Astrocyte (in vitro differentiated cells and primary cell): ENCODE data around the gene FBN1. TPM values are rescaled to one million over a fixed set of nuclear protein-coding genes. Genes with fewer than 3 reads are reported as not detected.

ENCODE experiments used
- DNase-seq: peaks from one replicate; pipeline ENCODE4 v3.0.0-alpha.2; 2010; ENCODE audit warnings: low read depth
- FAIRE-seq: peaks from 2 replicates; lab custom pipeline; 2011; peaks lifted over from hg19 to GRCh38; lab: Jason Lieb, UNC
- H2AFZ ChIP-seq: 2 replicates; pipeline ENCODE4 v1.6.0; 2012; ENCODE audit warnings: low read depth, low read length, inconsistent platforms
- H3K27ac ChIP-seq: 2 replicates; pipeline ENCODE4 v1.5.1; 2011; ENCODE audit warnings: low read depth, low read length, inconsistent platforms
- H3K27me3 ChIP-seq: 2 replicates; pipeline ENCODE4 v1.6.0; 2011; ENCODE audit warnings: low read length, inconsistent platforms; ENCODE audit not compliant: insufficient read depth
- H3K36me3 ChIP-seq: 2 replicates; pipeline ENCODE4 v1.5.1; 2011; ENCODE audit warnings: low read length, inconsistent platforms; ENCODE audit not compliant: insufficient read depth
- H3K4me1 ChIP-seq: 2 replicates; pipeline ENCODE4 v1.5.1; 2011; ENCODE audit warnings: low read length, inconsistent platforms; ENCODE audit not compliant: insufficient read depth
- H3K4me2 ChIP-seq: 2 replicates; pipeline ENCODE4 v1.6.0; 2012; ENCODE audit warnings: low read length, inconsistent platforms
- H3K4me3 ChIP-seq: 2 replicates; pipeline ENCODE4 v1.5.1; 2011; ENCODE audit warnings: low read depth, mild to moderate bottlenecking, low read length, inconsistent platforms; ENCODE audit not compliant: insufficient read depth
- H3K79me2 ChIP-seq: 2 replicates; pipeline ENCODE4 v1.6.0; 2012; ENCODE audit warnings: mild to moderate bottlenecking, low read length, inconsistent platforms; ENCODE audit not compliant: insufficient read depth
- H3K9ac ChIP-seq: 2 replicates; pipeline ENCODE4 v1.6.0; 2012; ENCODE audit warnings: mild to moderate bottlenecking, low read length, inconsistent platforms
- H3K9me3 ChIP-seq: 2 replicates; pipeline ENCODE4 v1.5.1; 2012; ENCODE audit warnings: low read depth, mild to moderate bottlenecking, low read length, inconsistent platforms; ENCODE audit not compliant: insufficient read depth
- H4K20me1 ChIP-seq: 2 replicates; pipeline ENCODE4 v1.6.0; 2012; ENCODE audit warnings: low read length, inconsistent platforms; ENCODE audit not compliant: insufficient read depth
- H3K27ac Mint-ChIP-seq: one replicate; pipeline ENCODE4 v1.8.0; 2021; ENCODE audit warnings: mild to moderate bottlenecking, mixed read lengths; ENCODE audit not compliant: unreplicated experiment
- H3K27me3 Mint-ChIP-seq: one replicate; pipeline ENCODE4 v1.8.0; 2021; ENCODE audit warnings: low read depth, mixed read lengths; ENCODE audit not compliant: unreplicated experiment
- H3K36me3 Mint-ChIP-seq: one replicate; pipeline ENCODE4 v1.8.0; 2021; ENCODE audit warnings: low read depth, mixed read lengths; ENCODE audit not compliant: unreplicated experiment
- H3K4me1 Mint-ChIP-seq: one replicate; pipeline ENCODE4 v1.8.0; 2021; ENCODE audit warnings: low read depth, mixed read lengths; ENCODE audit not compliant: unreplicated experiment
- H3K4me3 Mint-ChIP-seq: one replicate; pipeline ENCODE4 v1.8.0; 2021; ENCODE audit warnings: mild to moderate bottlenecking, moderate library complexity, mixed read lengths; ENCODE audit not compliant: unreplicated experiment
- H3K9me3 Mint-ChIP-seq: one replicate; pipeline ENCODE4 v1.8.0; 2021; ENCODE audit warnings: mild to moderate bottlenecking, mixed read lengths; ENCODE audit not compliant: unreplicated experiment
- EZH2 ChIP-seq: IDR thresholded peaks from 2 replicates; pipeline ENCODE4 v1.6.1; 2012; ENCODE audit warnings: mild to moderate bottlenecking, low read length, inconsistent platforms; ENCODE audit not compliant: insufficient read depth
- total RNA-seq: library from RNA; stranded (reverse); gene quantifications from 2 replicates; pipeline ENCODE4 v1.2.1, GENCODE V29; 2021
- TF ChIP-seq, protein P1 (sequence below): IDR thresholded peaks from 2 replicates; pipeline ENCODE4 v1.5.1; 2011; ENCODE audit warnings: low read depth, mild to moderate bottlenecking, inconsistent platforms, low read length, moderate library complexity; ENCODE audit not compliant: insufficient read depth

Gene FBN1
- total RNA-seq, 1 donor from 2014 or later: 210 TPM

DNA sequence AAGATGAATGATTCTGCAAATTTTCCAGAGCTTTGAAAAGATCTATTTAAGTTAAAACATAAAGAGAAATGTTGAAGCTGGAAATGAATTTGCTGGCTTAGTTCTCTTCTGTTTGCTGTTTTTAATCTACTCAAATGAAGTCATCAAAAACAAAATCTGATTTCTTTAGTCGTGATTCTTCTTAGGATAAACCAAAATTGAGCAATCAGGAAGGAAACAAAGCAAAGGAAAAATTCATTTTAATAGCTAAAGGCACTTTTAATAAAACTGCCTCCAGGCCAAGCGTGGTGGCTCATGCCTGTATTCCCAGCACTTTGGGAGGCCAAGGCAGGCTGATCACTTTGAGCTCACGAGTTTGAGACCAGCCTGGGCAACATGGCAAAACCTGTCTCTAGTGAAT is 223.1 kb downstream of the FBN1 start:
- H3K27ac Mint-ChIP-seq: no peak overlapping the region
- H3K4me3 ChIP-seq: no peak overlapping the region

DNA sequence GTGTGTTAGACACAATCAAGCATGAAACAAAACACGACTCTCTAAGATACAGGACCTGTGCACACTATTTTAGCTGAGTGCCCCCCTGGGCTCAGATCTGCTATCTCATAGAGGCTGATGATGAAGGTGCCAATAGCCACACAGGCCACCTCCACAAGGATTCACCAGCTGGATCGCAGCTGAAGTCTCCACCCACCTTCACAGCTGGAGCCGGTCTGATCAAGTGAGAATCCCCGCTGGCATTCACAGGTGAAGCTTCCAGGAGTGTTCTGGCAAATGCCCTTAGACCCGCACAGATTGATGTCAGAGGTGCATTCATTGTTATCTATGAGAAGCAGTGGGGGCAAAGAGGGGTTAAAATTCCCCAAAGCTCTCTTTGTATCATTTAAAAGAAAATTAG is 224.1 kb downstream of the FBN1 start:
- Histone ChIP-seq H3K4me3 (no peak overlapping the region), H3K27me3 (no peaks in the 10 kb centered on the region), H3K36me3 (peaks cover 81% of the 10 kb centered on the region), H3K4me2 (no peak overlapping the region), H3K4me1 (peaks cover 7% of the 10 kb centered on the region), H4K20me1 (no peaks in the 10 kb centered on the region), H3K79me2 (no peaks in the 10 kb centered on the region), H2AFZ (no peak overlapping the region), H3K9ac (no peak overlapping the region), H3K9me3 (no peaks in the 10 kb centered on the region), H3K27ac (no peak overlapping the region)
- H3K9me3 Mint-ChIP-seq: no peaks in the 10 kb centered on the region
- no peak for DNase-seq
- TF ChIP-seq EZH2: no peak
- TF ChIP-seq, protein P1, sequence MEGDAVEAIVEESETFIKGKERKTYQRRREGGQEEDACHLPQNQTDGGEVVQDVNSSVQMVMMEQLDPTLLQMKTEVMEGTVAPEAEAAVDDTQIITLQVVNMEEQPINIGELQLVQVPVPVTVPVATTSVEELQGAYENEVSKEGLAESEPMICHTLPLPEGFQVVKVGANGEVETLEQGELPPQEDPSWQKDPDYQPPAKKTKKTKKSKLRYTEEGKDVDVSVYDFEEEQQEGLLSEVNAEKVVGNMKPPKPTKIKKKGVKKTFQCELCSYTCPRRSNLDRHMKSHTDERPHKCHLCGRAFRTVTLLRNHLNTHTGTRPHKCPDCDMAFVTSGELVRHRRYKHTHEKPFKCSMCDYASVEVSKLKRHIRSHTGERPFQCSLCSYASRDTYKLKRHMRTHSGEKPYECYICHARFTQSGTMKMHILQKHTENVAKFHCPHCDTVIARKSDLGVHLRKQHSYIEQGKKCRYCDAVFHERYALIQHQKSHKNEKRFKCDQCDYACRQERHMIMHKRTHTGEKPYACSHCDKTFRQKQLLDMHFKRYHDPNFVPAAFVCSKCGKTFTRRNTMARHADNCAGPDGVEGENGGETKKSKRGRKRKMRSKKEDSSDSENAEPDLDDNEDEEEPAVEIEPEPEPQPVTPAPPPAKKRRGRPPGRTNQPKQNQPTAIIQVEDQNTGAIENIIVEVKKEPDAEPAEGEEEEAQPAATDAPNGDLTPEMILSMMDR: no peak
- no peak for FAIRE-seq
- H3K27ac Mint-ChIP-seq: no peak overlapping the region
- no peak overlapping the region for H3K4me3 Mint-ChIP-seq
- peaks cover 50% of the 10 kb centered on the region for H3K36me3 Mint-ChIP-seq
- peaks cover 19% of the 10 kb centered on the region for H3K4me1 Mint-ChIP-seq
- no peaks in the 10 kb centered on the region for H3K27me3 Mint-ChIP-seq

More for the DNA sequence above, 223.1 kb downstream of the FBN1 start:
- Mint-ChIP-seq H3K36me3 (peaks cover 52% of the 10 kb centered on the region), H3K9me3 (no peaks in the 10 kb centered on the region), H3K4me3 (no peak overlapping the region), H3K27me3 (no peaks in the 10 kb centered on the region), H3K4me1 (peaks cover 13% of the 10 kb centered on the region)
- no peak for DNase-seq
- H3K9ac ChIP-seq: no peak overlapping the region
- peaks cover 86% of the 10 kb centered on the region for H3K36me3 ChIP-seq
- H3K4me1 ChIP-seq: peaks cover 14% of the 10 kb centered on the region
- no peaks in the 10 kb centered on the region for H3K79me2 ChIP-seq
- TF ChIP-seq, protein P1: no peak
- TF ChIP-seq EZH2: no peak
- no peak overlapping the region for H3K4me2 ChIP-seq
- H3K27me3 ChIP-seq: no peaks in the 10 kb centered on the region
- no peak overlapping the region for H3K27ac ChIP-seq
- no peaks in the 10 kb centered on the region for H3K9me3 ChIP-seq
- no peak for FAIRE-seq
- H4K20me1 ChIP-seq: no peaks in the 10 kb centered on the region
- no peak overlapping the region for H2AFZ ChIP-seq

DNA sequence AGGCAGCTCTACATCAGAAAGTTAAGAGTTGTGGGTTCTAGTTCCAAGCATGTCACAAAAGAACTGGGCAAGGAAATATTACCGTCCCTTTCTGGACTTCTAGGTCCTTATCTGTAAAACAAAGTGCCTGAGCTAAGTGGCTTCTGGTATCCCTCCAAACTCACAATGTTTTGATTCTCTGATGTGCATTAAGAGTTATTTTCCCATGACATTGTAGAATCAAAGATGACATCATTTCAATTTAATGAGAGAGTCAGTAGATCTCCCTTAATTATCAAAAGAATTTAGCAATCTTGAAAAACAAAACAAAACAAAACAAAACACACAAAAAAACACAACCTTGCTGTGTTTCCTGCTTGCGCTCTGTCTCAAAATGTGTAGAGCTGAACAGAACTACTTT is 225.6 kb downstream of the FBN1 start:
- Histone ChIP-seq H4K20me1 (no peaks in the 10 kb centered on the region), H3K4me2 (no peak overlapping the region), H3K9me3 (no peaks in the 10 kb centered on the region), H3K36me3 (peaks cover 81% of the 10 kb centered on the region), H2AFZ (no peak overlapping the region), H3K9ac (no peak overlapping the region), H3K27me3 (no peaks in the 10 kb centered on the region), H3K79me2 (no peaks in the 10 kb centered on the region), H3K4me1 (peaks cover 8% of the 10 kb centered on the region), H3K27ac (no peak overlapping the region), H3K4me3 (no peak overlapping the region)
- TF ChIP-seq, protein P1: no peak
- no peak for TF ChIP-seq EZH2
- FAIRE-seq: no peak
- H3K9me3 Mint-ChIP-seq: no peaks in the 10 kb centered on the region
- peaks cover 52% of the 10 kb centered on the region for H3K36me3 Mint-ChIP-seq
- H3K4me1 Mint-ChIP-seq: peaks cover 27% of the 10 kb centered on the region
- H3K27ac Mint-ChIP-seq: no peak overlapping the region
- no peak for DNase-seq
- no peaks in the 10 kb centered on the region for H3K27me3 Mint-ChIP-seq
- H3K4me3 Mint-ChIP-seq: no peak overlapping the region
